Measurements from ENCODE around the gene ACOT11. TPM values are rescaled to one million over a fixed set of nuclear protein-coding genes. Genes with fewer than 3 reads are reported as not detected.

ACOT11 gene
- total RNA-seq, 4 donors from 2014 or later = 27.1 to 93.0 (median 70.5) TPM

DNA sequence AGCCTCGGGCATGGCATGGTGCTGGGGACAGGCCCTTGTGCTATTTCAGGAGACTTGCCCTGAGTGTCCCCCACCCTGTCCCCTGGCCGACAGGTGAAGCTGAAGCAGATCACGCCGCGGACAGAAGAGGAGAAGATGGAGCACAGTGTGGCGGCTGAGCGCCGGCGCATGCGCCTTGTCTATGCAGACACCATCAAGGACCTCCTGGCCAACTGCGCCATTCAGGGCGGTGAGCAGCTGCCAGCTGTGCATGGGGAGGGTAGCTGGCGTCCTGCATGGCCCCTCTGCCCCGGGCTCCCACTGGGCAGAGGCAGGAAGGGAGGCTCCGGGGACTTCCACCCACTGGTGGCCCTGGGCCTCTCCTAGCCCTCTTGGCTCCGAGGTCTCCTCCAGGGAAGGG, 46.4 kb downstream of the ACOT11 start:
- no peak for TF ChIP-seq CTCF (IDR thresholded peaks at IDR 0.05)
- no peak for TF ChIP-seq POLR2A (IDR thresholded peaks at IDR 0.05)
- H3K36me3 ChIP-seq = peaks cover 0 to 16% of the 10 kb centered on the region in 2 donors

GRCh38 chr1:54595956-54596498, 48.0 kb downstream of the ACOT11 start:
- Histone ChIP-seq H3K27ac (no peak overlapping the region), H3K9me3 (no peaks in the 10 kb centered on the region), H3K27me3 (no peaks in the 10 kb centered on the region), H3K4me3 (replicated peaks in 1 of 3) (no peak overlapping the region), H3K4me1 (no peaks in the 10 kb centered on the region), H3K36me3 (peaks cover 0 to 16% of the 10 kb centered on the region in 2 donors)
- no peak for DNase-seq
- 98% methylated on average over 3 of the region's 3 CpGs for WGBS, 2 donors
- TF ChIP-seq CTCF (IDR thresholded peaks at IDR 0.05) (no peak), POLR2A (IDR thresholded peaks at IDR 0.05) (no peak)
- intact Hi-C loops (cut with DNase I) = no loop called here

More for the DNA sequence above, 46.4 kb downstream of the ACOT11 start:
- Histone ChIP-seq H3K4me3 (replicated peaks in 1 of 3) (no peak overlapping the region), H3K9me3 (no peaks in the 10 kb centered on the region), H3K27ac (no peak overlapping the region), H3K4me1 (no peaks in the 10 kb centered on the region), H3K27me3 (no peaks in the 10 kb centered on the region)
- intact Hi-C loops (cut with DNase I) = no loop called here
- DNase-seq = no peak
- WGBS, 2 donors = 66 to 96% methylated on average over 4 to 16 of the region's 16 CpGs

- TF ChIP-seq CTCF (IDR thresholded peaks at IDR 0.05) = no peak
- TF ChIP-seq POLR2A (IDR thresholded peaks at IDR 0.05) = no peak
Measured at GRCh38 chr1:54596756-54597155, 48.7 kb downstream of the ACOT11 start.

GRCh38 chr1:54597455-54598030, 49.5 kb downstream of the ACOT11 start:
- H3K36me3 ChIP-seq = peaks cover 0 to 16% of the 10 kb centered on the region in 2 donors
- 87 to 90% methylated on average over 3 of the region's 3 CpGs for WGBS, 2 donors

More at GRCh38 chr1:54596756-54597155, 48.7 kb downstream of the ACOT11 start:
- Histone ChIP-seq H3K4me1 (no peaks in the 10 kb centered on the region), H3K9me3 (no peaks in the 10 kb centered on the region), H3K27ac (no peak overlapping the region), H3K36me3 (peaks cover 0 to 16% of the 10 kb centered on the region in 2 donors), H3K4me3 (replicated peaks in 1 of 3) (no peak overlapping the region), H3K27me3 (no peaks in the 10 kb centered on the region)
- WGBS, 2 donors = 81 to 88% methylated on average over 3 of the region's 3 CpGs
- intact Hi-C loops (cut with DNase I) = no loop called here
- DNase-seq = no peak

More at GRCh38 chr1:54597455-54598030, 49.5 kb downstream of the ACOT11 start:
- Histone ChIP-seq H3K27ac (no peak overlapping the region), H3K9me3 (no peaks in the 10 kb centered on the region), H3K4me3 (replicated peaks in 1 of 3) (no peak overlapping the region), H3K27me3 (no peaks in the 10 kb centered on the region), H3K4me1 (no peaks in the 10 kb centered on the region)
- no peak for TF ChIP-seq CTCF (IDR thresholded peaks at IDR 0.05)
- no peak for TF ChIP-seq POLR2A (IDR thresholded peaks at IDR 0.05)
- intact Hi-C loops (cut with DNase I) = no loop called here
- DNase-seq = no peak

Measured in thyroid gland (tissue), 4 donors.